Endodermal cell (in vitro differentiated cells): ENCODE results near the gene RIMS3. TPM values are rescaled to one million over a fixed set of nuclear protein-coding genes. Genes with fewer than 3 reads are reported as not detected.

Source experiments
- DNase-seq: peaks from one replicate; pipeline ENCODE4 v3.0.0-alpha.2; 2017
- H3K27ac ChIP-seq: 2 replicates; pipeline ENCODE4 v1.5.1; 2013; ENCODE audit warnings: mild to moderate bottlenecking, low read depth, low read length, moderate library complexity
- H3K27me3 ChIP-seq: 2 replicates; pipeline ENCODE4 v1.6.1; 2013; ENCODE audit warnings: mild to moderate bottlenecking, low read length, moderate library complexity; ENCODE audit not compliant: insufficient read depth, control insufficient read depth, poor library complexity, severe bottlenecking
- H3K36me3 ChIP-seq: 2 replicates; pipeline ENCODE4 v1.7.0; 2013; ENCODE audit warnings: mild to moderate bottlenecking, low read length, moderate library complexity; ENCODE audit not compliant: control insufficient read depth, insufficient read depth
- H3K4me1 ChIP-seq: one replicate; pipeline ENCODE4 v1.7.0; 2013; ENCODE audit warnings: low read length; ENCODE audit not compliant: control insufficient read depth, insufficient read depth
- H3K4me3 ChIP-seq: 2 replicates; pipeline ENCODE4 v1.5.1; 2013; ENCODE audit warnings: mild to moderate bottlenecking, low read length, moderate library complexity
- H3K9ac ChIP-seq: 2 replicates; pipeline ENCODE4 v1.6.1; 2013; ENCODE audit warnings: mild to moderate bottlenecking, low read length, moderate library complexity; ENCODE audit not compliant: poor library complexity, severe bottlenecking; ENCODE audit errors: extremely low read depth
- H3K9me3 ChIP-seq: 2 replicates; pipeline ENCODE4 v1.6.1; 2013; ENCODE audit warnings: mild to moderate bottlenecking, low read length, moderate library complexity; ENCODE audit not compliant: control insufficient read depth
- H3K27ac Mint-ChIP-seq: 2 replicates; pipeline ENCODE4 v1.8.0; 2020; ENCODE audit warnings: mixed read lengths
- H3K27me3 Mint-ChIP-seq: 2 replicates; pipeline ENCODE4 v1.8.0; 2021; ENCODE audit warnings: mild to moderate bottlenecking, mixed read lengths; ENCODE audit not compliant: insufficient read depth
- H3K36me3 Mint-ChIP-seq: 2 replicates; pipeline ENCODE4 v1.8.0; 2020; ENCODE audit warnings: low read depth, mixed read lengths
- H3K4me1 Mint-ChIP-seq: 2 replicates; pipeline ENCODE4 v1.8.0; 2020; ENCODE audit warnings: mixed read lengths
- H3K4me3 Mint-ChIP-seq: 2 replicates; pipeline ENCODE4 v1.8.0; 2020; ENCODE audit warnings: mild to moderate bottlenecking, moderate library complexity, mixed read lengths
- H3K9me3 Mint-ChIP-seq: 2 replicates; pipeline ENCODE4 v1.8.0; 2020; ENCODE audit warnings: mild to moderate bottlenecking, mixed read lengths
- WGBS, 2 experiments: methylation state at CpG; one replicate each; pipeline versions ENCODE4 v1.1.5 to v1.1.7; 2013; ENCODE audit warnings: missing lambda C conversion rate in 2 of 2, mixed read lengths in 1 of 2; ENCODE audit not compliant: insufficient coverage in 1 of 2, insufficient read length in 1 of 2; 5-methylcytosine and 5-hydroxymethylcytosine counted together
- total RNA-seq, 2 donors: library from RNA; stranded (reverse); fragmentation: NEBNext Ultra II Directional in 1 of 2; extraction: Animal tissue kit (Norgen Biotek cat#: 25700) in 1 of 2; gene quantifications; 2 replicates in 1 of 2; 3 replicates in 1 of 2; pipeline ENCODE4 v1.2.1, GENCODE V29; 2021
- TF ChIP-seq, protein P1 (sequence below): fragments of 200-600 bp; sonication (generic); conservative IDR thresholded peaks from 2 replicates; pipeline ENCODE4 v1.5.0; 2021; ENCODE audit warnings: antibody characterized with exemption, mild to moderate bottlenecking

RIMS3 gene
- total RNA-seq, 2 donors from 2014 or later = 8.0 to 12.0 TPM

DNA sequence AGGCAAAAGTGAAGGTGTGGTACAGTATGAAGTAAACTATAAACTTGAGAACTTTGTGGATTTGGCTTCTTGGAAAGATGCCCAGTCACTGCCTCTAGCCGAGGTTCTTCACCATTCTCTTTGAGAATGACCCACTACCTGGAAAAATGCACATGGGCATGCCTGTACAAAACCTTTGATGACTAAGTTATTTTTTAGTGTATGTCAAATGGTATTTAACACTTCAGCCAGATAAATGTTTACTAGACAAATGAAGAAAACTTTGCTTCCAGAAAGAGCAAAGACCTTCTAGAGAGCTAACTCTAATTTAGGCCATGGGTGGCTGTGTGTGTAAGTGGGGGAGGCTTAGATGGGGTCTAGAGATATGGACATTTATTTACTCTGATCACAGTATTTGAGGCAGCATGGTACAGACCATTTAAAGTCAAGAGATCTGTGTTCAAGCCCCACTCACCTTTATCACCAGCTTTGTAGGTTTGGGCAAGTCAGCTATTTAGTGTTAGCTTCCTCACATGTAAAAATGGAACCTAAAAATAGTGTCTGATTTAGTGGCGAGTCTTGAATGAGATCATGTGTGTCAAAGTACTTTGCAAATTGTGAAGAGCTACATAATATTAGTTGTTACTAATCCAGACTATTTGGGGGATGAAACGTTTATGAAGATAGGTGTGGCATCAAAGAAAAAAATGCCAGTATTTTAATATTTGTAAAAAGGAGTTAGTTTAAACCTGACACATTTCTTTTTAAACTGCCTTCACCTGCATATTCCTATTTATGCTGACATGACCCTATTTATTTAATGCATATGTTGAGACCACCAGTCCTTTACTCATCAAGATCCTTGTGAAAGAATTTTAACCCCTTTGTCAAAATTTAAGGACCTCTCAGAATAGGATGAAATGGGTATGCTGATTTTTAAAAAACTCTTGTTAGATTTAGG lies 46.3 kb upstream of the RIMS3 start:
- H3K4me3 ChIP-seq = peak overlapping the region; percentile 91
- H3K27me3 ChIP-seq = no peaks in the 10 kb centered on the region
- H3K36me3 ChIP-seq = peaks cover 19% of the 10 kb centered on the region
- peak overlapping the region; percentile 97 for H3K9ac ChIP-seq
- no peaks in the 10 kb centered on the region for H3K9me3 ChIP-seq
- Mint-ChIP-seq H3K4me3 (peak overlapping the region; percentile 94), H3K27me3 (no peaks in the 10 kb centered on the region), H3K9me3 (no peaks in the 10 kb centered on the region), H3K4me1 (peaks cover 40% of the 10 kb centered on the region), H3K27ac (peak overlapping the region; percentile 100), H3K36me3 (peaks cover 16% of the 10 kb centered on the region)
- no peak overlapping the region for H3K27ac ChIP-seq
- H3K4me1 ChIP-seq = peaks cover 8% of the 10 kb centered on the region
- DNase-seq = no peak
- 78 to 80% methylated on average over 2 to 3 of the region's 3 CpGs for WGBS, 2 experiments
- TF ChIP-seq, protein P1, sequence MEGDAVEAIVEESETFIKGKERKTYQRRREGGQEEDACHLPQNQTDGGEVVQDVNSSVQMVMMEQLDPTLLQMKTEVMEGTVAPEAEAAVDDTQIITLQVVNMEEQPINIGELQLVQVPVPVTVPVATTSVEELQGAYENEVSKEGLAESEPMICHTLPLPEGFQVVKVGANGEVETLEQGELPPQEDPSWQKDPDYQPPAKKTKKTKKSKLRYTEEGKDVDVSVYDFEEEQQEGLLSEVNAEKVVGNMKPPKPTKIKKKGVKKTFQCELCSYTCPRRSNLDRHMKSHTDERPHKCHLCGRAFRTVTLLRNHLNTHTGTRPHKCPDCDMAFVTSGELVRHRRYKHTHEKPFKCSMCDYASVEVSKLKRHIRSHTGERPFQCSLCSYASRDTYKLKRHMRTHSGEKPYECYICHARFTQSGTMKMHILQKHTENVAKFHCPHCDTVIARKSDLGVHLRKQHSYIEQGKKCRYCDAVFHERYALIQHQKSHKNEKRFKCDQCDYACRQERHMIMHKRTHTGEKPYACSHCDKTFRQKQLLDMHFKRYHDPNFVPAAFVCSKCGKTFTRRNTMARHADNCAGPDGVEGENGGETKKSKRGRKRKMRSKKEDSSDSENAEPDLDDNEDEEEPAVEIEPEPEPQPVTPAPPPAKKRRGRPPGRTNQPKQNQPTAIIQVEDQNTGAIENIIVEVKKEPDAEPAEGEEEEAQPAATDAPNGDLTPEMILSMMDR = no peak

DNA sequence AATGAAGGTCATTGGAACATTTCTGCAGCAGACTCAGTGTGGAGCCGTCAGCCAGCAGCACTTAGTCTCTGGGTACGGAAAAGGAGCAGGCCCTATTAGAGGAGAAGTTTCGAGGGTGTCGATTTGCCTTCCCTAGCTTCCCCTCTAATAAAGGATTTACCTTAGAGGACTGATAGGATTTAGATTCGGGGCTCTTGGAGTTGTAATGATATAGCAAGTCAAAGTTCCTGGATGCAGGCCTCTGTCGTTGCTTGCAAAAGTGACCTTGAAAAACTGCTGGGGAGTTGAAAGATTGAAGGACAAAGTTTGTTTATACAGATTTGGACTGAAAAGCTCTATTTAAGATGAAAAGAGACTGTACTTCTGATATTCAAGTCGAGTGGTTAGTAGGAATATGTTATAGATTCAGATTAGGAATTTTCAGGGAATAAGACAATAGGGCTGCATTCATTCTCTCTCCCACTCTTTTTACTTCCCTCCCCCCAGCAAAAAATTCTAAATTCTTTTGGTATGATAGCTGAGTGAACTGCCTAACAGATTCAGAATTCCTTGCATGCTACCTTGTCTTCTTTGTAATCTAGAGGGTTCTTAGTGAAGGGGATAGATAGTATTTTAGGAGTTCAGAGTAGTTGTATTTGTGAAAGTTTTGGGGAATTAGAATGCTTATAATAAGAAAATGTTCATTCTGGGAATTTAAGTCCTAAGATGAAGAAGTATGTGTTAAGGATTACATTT lies 45.3 kb upstream of the RIMS3 start:
- H3K27me3 ChIP-seq = no peaks in the 10 kb centered on the region
- Mint-ChIP-seq H3K9me3 (no peaks in the 10 kb centered on the region), H3K36me3 (peaks cover 16% of the 10 kb centered on the region), H3K27ac (peak overlapping the region; percentile 100), H3K4me3 (peak overlapping the region; percentile 94), H3K27me3 (no peaks in the 10 kb centered on the region), H3K4me1 (peaks cover 32% of the 10 kb centered on the region)
- H3K36me3 ChIP-seq = peaks cover 13% of the 10 kb centered on the region
- WGBS, 2 experiments = 22 to 31% methylated on average over 3 to 7 of the region's 7 CpGs
- TF ChIP-seq, protein P1 = no peak
- DNase-seq = peak; percentile 49
- H3K9me3 ChIP-seq = no peaks in the 10 kb centered on the region
- peaks cover 8% of the 10 kb centered on the region for H3K4me1 ChIP-seq
- peak overlapping the region; percentile 25 for H3K27ac ChIP-seq
- peak overlapping the region; percentile 97 for H3K9ac ChIP-seq
- H3K4me3 ChIP-seq = peak overlapping the region; percentile 91

DNA sequence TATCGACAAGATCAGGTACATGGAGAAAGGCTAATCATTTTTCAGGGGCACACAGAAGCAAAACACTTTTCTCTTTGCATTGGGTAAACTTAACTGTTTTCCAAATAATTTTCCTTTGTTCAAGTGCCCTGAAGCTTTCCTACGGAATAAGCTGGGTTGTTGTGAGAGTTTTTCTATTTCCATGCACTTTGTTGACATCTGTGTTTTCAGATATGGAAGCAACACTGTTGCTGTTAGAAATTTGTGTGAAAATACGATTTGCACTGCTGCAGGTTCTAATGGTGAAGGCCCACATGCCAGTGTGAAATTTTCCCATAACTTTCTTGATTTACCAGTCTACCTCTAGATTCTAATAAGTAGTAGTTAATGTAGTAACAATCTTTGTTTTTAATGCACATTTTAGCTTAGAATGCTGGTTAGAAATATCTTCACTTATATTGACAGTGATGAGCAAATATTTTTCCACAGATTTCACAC lies 44.4 kb upstream of the RIMS3 start:
- no peak for DNase-seq
- Histone ChIP-seq H3K4me3 (peak overlapping the region; percentile 91), H3K9me3 (no peaks in the 10 kb centered on the region), H3K27ac (peak overlapping the region; percentile 93), H3K27me3 (no peaks in the 10 kb centered on the region), H3K4me1 (peaks cover 12% of the 10 kb centered on the region), H3K36me3 (peaks cover 13% of the 10 kb centered on the region), H3K9ac (peak overlapping the region; percentile 97)
- peaks cover 33% of the 10 kb centered on the region for H3K4me1 Mint-ChIP-seq
- H3K27ac Mint-ChIP-seq = peak overlapping the region; percentile 100
- H3K27me3 Mint-ChIP-seq = no peaks in the 10 kb centered on the region
- TF ChIP-seq, protein P1 = no peak
- no peaks in the 10 kb centered on the region for H3K9me3 Mint-ChIP-seq
- peaks cover 13% of the 10 kb centered on the region for H3K36me3 Mint-ChIP-seq
- 0 to 13% methylated on average over 1 to 3 of the region's 3 CpGs for whole genome bisulfite sequencing, 2 experiments
- peak overlapping the region; percentile 94 for H3K4me3 Mint-ChIP-seq
